Activated CD4-positive, alpha-beta T cell treated with anti-CD3 and anti-CD28 coated beads for 1 hour (primary cell): ENCODE measurements around the gene INPP5E.

Experiments
- DNase-seq: peaks from one replicate; pipeline ENCODE4 v3.0.0-alpha.2; 2020

INPP5E gene, protein sequence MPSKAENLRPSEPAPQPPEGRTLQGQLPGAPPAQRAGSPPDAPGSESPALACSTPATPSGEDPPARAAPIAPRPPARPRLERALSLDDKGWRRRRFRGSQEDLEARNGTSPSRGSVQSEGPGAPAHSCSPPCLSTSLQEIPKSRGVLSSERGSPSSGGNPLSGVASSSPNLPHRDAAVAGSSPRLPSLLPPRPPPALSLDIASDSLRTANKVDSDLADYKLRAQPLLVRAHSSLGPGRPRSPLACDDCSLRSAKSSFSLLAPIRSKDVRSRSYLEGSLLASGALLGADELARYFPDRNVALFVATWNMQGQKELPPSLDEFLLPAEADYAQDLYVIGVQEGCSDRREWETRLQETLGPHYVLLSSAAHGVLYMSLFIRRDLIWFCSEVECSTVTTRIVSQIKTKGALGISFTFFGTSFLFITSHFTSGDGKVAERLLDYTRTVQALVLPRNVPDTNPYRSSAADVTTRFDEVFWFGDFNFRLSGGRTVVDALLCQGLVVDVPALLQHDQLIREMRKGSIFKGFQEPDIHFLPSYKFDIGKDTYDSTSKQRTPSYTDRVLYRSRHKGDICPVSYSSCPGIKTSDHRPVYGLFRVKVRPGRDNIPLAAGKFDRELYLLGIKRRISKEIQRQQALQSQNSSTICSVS

DNA sequence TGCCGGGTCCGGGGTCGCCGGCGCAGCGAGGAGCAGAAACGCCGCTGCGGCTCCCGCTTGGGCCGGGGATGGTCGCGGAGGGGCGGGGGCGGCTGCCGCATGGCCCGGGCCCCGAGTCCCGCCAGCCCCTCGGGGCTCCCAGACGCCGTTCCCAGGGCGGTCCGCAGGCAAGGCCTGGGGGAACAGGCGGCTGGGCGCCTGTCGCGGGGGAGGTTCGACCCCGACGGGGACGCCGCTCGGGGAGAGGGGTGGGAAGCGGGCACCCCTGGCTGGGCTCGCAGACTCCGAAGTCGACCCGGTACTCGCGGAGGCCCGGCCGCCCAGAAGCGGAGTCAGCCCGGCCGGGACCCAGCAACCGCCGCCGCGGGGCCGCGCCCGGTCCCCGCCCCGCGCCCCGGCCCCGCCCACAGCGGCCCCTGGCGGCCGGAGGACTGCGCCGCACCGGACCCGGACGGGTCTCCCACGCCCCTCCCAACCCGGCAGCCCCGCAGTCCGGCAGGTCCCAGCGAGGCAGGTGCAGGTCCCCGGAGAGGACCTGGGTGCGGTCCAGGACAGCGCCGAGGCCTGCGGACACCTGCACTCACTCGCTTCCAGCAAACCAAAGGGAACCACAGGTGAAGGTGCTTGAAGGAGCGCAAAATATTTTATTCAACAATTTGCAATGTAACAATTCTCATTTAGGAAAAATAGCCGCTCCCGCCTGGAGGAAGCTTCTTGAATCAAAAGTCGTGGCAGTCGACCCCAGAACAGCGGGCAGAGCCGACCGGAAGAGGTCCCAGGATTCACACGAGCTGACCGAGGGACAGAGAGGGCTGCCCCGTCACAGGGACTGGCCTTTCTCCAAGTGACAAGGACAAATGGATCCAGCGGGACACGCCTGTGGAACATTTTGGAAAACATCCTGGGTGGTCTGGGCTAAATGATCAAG lies at the start of gene INPP5E:
INPP5E (minus strand) TSS at position 365 of the 928 bp plus-strand sequence. CDS start 426 bp downstream, outside the sequence.
- DNase-seq = peak; percentile 77

DNA sequence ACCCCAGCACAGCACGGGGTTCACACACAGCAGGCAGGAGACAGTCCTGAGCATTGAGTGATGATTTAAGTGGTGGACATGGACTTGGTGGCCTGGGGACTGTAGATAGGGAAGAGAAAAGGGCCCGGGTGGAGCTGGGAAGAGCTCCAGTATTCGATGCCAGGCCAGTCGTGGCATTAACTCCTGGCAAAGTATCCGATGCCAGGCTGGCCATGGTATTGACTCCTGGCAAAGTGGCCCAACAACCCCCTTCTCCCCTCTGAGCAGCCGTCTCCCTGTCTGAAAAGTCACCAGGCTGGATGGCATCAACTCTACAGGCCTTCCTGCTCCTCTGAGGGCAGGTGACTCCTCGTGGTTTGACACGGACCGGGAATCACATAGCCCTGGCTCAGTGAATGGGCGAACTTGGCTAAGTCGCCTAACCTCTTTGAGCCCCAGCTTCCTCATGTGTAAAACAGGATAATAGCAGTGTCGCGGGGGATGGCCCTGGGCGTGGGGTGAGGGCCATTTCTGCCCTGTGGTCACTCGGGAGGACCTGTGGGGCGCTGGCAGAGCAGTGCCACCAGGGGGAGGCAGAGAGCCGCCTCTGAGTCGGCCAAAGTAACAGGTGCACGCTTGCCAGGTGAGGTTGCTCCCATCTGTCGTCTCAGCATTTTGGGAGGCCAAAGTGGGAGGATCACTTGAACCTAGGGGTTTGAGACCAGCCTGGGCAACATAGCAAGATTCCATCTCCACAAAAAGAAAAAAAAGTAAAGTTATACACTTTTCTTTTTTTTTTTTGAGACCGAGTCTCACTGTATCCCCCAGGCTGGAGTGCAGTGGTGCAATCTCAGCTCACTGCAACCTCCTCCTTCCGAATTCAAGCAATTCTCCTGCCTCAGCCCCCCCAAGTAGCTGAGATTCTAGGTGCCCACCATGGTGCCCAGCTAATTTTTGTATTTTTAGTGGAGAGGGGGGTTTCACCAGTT lies 48.9 kb upstream of the INPP5E start:
- DNase-seq = peak; percentile 64

DNA sequence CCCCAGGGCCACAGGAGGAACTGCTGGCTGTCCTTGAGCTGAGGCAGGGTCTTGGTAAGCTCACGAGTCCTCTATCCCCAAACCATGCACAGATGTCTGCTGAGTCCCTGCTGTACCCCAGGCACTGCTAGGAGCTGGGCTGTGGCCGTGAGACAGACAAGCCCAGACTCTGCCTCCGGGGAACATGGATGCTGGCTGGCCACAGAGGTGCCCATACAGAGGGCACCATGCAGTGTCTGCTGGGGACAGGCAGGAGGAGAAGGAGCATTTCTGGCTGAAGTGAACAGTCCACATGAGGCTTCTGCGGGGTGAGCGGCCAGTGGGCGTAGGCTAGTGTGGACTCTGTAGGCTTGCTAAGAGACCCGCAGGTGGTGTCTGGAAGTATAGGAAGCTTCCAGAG lies 48.0 kb upstream of the INPP5E start:
- no peak for DNase-seq

DNA sequence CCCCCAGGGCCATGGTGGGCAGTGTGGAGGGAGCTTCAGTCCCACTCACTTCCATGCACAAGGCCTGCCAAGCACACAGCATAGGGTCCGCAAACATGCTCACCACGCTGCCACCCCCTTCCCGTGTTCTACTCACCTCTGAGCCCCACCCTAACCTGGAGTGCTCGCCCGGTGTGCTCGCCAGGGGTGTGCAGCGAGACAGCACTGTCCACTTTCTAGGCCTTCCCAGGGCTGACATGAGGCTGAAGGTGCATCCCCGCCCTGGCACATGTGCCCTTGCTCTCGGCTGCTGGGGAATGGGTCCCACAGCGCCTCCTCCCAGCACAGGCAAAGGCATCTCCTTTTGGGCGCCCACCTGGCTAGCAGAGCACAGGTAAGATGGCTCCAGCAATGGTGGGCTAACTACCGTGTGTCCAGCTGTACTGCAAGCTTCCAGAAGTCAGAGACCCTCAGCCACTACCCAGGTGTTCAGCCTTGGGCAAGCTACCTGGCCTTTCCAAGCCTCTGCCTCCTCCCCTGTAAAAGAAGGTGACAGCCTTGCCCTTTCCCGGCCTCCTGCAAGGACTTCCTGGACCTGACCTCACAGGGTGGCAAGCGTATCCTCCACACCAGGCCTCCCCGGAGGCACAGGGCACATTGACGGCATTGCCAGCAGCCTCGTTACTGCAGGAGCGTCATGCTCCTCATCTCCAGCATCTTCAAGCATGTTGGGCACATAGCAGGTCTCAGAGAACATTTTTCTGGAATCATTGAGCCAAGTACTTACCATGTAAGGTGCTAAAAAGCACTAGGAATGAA lies 47.4 kb upstream of the INPP5E start:
- no peak for DNase-seq

DNA sequence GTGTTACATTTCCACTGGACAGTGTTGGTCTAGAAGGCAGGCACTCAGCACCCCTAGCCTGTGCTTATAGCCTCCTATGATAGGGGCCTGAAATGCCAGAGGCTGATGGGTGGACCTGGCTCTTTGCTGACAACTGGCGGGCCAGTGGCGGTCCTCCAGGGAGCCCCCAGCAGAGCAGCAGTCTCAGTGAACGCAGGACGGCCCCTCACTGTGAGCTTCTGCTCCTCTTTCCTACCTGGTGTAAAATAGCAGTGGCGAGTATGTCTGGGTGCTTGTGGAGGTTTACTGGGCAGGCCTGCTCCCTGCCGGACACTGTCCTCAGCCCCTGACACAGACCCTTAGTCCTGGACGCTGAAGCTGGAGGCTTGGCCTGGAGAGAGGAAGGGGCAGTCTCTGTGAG lies 46.5 kb upstream of the INPP5E start:
- no peak for DNase-seq

DNA sequence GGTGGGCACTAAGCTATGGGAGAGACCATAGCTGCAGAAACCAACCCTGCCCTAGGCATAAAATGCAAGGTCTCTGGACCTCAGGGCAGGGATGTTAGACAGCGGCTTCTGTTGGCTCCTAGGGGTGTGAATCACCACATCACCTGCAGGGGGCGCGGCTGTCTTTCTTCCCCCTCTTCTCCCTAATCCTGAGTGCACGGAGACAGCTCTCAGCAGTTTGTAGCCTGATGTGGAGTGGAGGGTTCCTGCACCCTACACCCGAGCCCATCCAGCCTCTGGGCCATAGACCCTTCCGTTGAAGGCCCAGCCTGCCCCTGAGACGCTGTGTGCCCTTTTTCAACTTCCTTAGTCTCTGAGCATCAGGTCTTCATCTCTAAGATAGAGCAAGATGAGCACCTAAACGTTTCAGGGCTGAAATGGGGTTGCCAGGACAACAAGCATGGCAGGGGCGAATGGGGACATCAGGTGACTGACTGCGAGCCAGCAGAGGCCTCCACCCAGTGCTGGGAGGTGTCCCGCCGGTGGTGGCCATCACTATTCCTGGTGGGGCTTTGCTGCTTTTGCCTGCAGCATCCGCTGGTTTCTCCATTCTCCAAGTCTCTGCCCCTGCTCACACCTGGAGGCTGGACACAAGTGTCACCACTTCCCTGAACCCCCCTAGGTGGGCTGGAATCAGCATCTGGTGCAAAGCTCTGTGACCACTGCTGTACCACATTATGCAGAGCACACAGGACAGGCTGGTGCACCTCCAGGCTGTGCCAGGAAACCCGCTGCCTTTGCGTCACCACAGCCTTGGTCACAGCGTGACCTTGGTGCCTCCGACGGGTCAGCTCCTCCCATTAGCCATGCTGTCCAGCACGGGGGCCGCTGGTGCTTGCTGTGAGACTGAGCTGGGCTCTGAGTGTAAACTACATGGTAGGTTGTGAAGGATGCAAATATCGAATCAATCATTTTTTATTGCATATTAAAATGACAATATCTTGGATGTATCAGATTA lies 45.7 kb upstream of the INPP5E start:
- peak; percentile 74 for DNase-seq

DNA sequence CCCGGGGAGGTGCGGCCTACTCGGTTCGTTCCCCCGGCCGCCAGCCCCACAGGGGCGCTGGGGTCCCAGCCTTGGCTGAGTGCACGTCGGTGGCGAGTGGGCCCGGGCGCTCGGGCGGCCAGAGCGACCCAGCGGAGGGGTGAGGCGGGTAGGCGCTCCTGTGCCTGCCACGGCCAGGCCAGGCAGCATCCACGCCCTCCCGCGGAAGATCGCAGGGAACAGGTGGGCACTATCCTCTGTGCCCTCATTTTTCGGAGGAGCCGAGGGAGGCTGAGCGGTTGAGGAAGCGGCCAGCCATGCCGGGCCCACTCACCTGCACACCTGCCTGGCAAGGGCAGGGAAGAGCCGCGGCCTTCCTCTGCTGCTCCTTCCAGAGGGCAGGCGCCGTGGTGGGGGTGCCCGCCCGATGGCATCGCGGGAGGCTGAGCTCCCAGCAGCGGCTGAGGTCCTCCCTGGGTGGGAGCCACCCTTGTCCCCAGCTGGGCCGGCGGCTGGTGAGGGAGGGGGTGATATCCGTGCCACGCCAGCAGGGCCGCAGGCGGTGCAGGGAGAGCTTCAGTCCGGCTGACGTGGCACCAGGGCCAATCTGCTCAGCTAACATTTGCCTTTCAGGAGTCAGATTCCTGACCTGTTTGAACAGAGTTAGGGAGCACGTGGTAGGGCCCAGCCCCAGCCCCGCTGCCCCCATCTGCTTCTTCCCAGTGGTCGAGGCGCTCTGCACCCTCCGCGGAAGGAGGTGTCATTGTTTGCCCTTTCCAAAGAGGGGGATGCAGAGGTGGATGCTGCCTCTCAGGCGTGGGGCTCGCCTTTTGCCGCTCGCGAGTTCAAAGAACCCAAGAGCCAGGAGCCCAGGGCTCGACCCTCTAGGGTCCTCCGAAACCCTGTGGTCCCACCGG lies 44.8 kb upstream of the INPP5E start:
- DNase-seq = no peak

DNA sequence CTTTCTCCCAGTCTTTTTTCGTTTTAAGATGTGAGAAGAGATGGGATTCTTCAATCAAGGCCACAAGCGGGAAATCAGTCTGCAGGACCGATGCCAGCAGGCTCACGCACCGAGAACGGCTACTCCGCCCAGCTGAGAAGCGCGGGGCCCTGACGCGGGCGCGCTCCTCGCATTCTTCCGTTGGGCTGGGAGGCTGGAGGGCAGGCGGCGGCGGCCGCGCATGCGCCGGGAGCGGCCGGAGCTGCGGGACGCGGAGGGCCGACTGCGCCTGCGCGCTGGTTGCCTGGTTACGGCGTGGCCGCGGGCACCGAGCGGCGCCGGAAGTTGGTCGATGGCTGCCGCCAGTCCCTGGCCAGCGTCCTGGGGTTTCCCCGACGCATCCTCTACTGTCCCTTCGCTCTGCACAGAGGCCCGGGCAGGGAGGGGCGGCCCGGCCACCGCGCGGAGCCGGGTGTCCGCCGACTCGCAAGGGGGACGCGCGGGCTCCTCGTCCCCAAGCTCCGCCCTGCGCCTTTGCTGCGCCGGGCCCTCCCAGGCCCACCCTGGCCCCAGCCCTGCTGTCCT lies 44.0 kb upstream of the INPP5E start:
- DNase-seq = peak; percentile 92

DNA sequence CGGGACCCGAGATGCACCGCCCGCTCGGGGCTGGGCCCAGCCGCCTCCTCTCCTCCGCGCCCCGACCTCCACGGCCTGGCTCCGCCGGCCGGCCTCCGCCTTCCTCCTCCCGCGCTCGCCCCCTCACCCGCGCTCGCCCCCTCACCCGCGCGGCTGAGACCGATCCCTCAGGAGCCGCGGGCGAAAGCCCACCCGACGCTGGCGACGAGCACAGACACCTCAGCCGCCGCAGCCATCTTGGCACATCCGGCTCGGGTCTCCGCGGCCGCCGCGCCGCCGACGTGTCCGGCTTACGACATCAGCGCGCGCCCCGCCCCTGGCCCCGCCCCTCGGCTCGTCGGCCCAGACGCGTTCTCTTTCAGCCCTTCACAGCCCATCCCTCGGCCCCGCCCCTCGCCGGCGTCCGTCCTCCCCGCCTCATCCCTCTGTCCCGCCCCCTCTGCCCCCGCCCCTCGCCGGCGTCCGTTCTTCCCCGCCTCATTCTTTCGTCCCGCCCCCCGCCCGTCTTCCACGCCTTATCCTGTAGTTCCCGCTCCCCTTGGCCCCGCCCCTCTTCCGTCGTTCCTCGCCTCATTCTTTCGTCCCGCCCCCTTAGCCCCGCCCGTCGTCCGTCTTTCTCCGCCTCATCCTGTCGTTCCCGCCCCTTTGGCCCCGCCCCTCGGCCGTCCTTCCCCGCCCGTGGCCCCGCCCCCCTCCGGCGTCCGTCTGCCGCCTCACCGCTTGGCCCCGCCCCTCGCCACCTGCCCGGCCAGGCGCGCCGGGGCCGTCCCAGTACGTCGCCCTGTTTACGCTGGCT lies 43.3 kb upstream of the INPP5E start, which contains the start of gene SEC16A:
SEC16A (minus strand) TSS at position 248 of the 796 bp plus-strand sequence. CDS start 5,425 bp downstream, outside the sequence.
- peak; percentile 99 for DNase-seq

DNA sequence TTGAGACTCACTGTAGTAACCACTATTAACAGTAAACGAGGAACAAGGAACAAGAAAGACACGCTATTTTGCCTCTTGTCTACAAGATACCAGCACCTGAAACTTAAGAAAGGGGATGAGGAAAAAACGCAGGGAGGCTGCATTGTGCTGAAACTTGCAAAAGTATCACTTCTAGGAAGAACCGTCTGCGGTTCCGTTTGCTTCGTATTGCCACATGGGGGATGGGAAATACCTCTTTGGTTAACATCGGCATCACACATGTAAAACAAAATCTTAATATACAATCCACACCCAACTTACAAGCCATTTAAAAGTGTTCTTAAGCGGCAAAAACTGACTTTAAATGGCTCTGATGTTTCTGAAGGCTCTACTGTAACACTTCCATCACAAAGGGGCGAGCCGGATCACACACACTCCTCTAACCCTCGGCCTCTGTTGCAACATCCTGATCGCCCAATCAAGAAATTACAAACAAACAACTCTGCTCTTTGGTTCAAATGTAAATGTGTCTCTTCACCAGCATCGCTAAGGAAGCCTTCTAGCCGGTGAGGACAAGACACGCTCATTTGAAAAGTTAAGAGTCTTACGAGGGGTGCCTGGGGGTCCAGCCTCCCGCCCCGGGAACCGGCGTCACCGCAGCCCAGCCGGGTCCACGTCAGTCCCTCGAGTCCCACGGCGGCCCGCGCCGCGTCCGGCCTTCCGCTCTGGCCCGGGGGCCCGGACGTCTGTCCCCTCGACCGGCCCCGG lies 42.6 kb upstream of the INPP5E start:
- DNase-seq = no peak

DNA sequence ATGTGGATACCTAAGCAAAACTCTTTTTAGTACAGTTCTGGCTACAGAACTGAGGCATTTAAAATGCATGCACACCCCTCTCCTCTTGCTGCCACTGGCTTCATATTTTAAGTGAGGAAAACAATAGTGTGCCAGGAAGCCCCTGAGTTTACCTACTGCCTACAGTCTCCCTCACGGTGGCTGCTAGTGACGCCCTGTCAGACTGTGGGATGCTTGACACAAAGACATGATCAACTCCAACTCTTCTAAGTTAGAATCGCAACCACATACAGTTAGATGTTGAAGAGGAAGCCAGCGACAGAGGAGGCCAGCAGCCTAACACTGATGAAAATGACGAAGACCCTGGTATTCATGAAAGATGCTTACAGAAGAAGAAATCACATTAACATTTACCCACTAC lies 41.9 kb upstream of the INPP5E start:
- no peak for DNase-seq

DNA sequence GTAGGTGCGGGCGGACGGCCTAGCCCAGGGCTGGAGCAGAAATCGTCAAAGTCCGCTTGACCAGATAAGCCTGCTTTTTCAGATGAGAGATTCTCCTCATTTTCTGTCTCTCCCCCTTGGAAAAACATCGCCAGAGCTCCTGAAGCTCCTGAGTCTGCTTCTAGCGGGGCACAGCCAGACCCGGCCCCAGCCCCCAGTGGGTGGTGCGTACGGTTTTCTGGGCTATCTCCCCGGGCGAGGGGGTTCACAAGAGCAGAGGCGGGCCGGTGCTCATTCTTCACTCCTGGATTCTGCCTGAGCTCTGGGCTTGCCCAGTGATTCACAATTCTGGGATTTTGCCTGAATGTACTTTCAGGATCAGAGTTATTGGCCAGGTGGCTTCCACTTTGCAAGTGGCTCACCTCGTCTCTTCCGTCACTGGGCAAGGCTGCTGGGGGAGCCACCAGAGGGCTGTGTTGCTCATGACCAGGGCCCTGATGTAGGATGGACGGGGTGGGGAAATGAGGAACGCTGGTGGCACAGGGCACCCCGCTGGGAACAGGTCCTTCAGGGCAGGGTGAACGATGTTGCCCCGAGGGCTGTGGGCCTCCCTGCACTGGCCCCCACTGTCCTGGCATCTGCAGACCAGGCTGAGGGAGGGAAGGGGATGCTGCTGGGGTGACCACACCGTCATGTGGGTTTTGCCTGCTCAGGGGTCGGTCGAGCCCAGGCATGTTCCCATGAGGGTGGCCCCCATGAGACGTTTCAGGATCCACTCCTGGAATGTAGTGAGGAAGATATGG lies 36.9 kb upstream of the INPP5E start:
- DNase-seq = no peak

DNA sequence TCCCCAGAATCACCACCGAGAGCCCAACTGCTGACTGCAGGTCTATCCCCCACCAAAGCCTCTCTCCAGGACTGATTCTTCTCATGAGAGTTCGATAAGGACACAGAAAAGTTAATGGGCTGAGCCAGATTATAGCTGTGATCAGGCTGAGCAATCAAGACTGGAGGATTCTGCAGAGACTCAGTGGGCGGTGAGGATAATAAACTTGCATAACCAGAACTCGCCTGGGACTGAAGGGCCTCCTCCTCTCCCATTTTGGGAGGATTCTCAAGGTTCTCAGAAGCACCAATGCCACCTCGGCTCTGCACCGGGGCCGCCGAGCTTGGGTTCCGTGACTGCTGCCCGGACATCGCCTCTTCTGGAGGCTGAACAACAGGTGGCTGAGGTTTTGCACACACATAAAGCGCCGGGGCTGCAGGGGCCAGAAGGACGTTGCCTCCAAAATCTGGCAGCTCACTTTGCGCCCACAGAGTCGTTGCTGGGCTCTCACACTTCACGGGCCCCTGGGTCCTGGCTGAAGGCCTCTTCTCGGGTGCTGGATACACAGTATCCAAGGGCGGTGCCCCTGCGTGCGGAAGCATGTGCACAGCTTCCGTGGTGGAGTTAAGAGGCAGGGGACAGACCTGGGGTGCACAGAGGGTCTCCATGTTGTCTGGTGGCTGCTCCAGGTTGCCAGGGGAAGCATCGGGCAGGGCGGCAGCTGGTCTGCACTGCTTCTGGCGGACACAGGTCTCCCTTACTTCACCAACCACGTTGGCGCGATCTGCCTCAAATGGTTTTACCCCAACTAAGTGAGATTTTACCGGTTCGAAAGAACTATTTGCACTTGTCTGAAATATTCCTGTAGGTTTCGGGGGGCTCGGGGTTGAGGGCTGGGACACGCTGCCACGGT lies 35.6 kb upstream of the INPP5E start:
- no peak for DNase-seq

DNA sequence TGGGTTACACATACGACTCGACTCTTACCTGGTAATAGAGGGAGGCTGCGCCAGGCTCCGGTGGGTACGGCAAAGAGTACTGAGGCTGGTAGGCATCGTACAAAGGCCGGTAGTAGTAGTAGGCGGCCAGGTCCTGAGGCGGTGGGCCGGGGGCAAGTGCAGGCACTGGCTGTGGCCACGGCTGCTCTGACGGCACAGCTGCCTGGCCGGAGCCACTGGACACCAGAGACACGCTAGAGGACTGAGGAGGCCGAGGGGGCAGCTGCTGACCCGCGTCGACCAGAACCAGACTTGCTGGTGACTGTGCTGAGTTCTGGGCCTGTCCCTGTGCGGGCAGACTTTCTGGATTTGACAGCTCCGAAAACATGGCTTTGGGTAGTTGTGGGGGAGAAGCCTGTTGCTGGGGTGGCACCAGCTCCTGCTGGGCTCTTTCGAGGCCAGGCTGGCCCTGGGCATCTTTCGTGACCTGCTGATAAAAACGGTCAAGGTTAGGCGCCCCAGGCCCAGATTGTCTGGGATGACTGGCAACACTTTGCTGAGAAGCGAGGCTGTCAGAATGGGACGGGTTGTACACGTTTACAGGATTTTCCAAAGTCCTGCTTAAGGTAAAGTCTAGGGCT lies 34.5 kb upstream of the INPP5E start:
- no peak for DNase-seq
